ENCODE results near the gene WFDC1. TPM values are rescaled to one million over a fixed set of nuclear protein-coding genes. Genes with fewer than 3 reads are reported as not detected.

WFDC1 gene
- total and polyA plus RNA-seq, 2 donors (not counting 3 experiments of a cell fraction or from before 2014, with no cell fraction given): not detected

DNA sequence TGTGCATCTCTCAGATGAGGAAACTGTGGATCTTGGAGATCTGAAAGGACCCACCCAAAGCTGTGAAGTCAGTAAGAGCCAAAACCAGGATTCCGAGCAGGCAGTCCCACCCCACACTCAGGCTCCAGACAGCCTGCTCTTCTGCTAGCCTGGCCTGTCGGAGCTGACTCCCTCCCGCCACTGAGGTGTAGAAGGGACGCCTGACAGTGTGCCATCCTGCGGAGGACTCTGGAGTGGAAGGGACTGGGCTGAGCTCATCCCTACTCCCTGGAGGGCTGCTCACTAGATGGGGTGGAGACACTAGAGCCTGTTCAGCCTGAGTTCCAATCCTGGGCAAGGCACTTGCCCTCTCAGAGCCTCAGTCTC, 36.0 kb downstream of the WFDC1 start:
- no peak for DNase-seq (ENCODE audit: low read depth, low spot score)
- H3K9me1 ChIP-seq (replicated peaks; ENCODE audit: control insufficient read depth, extremely low read depth, insufficient read depth, low read length): no peaks in the 10 kb centered on the region
- no peak overlapping the region for H3K9ac ChIP-seq (replicated peaks; ENCODE audit: extremely low read depth, insufficient read depth, low read length)
- TF ChIP-seq MAX (IDR thresholded peaks at IDR 0.05; ENCODE audit: insufficient read depth, insufficient read length) (no peak), MYC (IDR thresholded peaks at IDR 0.05; ENCODE audit: low read depth, low read length) (no peak), JUN (IDR thresholded peaks at IDR 0.05; ENCODE audit: borderline replicate concordance, insufficient read depth, insufficient read length, low read depth) (no peak), EZH2 (IDR thresholded peaks at IDR 0.05; ENCODE audit: borderline replicate concordance, low read depth, low read length, severe bottlenecking) (no peak), POLR2AphosphoS5 (IDR thresholded peaks at IDR 0.05; ENCODE audit: insufficient read depth, low read depth, low read length) (no peak), POLR2A (IDR thresholded peaks at IDR 0.05; ENCODE audit: low read depth, low read length) (no peak), GATA2 (IDR thresholded peaks at IDR 0.05; ENCODE audit: insufficient read depth, insufficient read length, low read depth, low read length) (no peak), FOS (IDR thresholded peaks at IDR 0.05; ENCODE audit: borderline replicate concordance, insufficient read depth, low read length) (no peak)
- TF ChIP-seq, protein P1, sequence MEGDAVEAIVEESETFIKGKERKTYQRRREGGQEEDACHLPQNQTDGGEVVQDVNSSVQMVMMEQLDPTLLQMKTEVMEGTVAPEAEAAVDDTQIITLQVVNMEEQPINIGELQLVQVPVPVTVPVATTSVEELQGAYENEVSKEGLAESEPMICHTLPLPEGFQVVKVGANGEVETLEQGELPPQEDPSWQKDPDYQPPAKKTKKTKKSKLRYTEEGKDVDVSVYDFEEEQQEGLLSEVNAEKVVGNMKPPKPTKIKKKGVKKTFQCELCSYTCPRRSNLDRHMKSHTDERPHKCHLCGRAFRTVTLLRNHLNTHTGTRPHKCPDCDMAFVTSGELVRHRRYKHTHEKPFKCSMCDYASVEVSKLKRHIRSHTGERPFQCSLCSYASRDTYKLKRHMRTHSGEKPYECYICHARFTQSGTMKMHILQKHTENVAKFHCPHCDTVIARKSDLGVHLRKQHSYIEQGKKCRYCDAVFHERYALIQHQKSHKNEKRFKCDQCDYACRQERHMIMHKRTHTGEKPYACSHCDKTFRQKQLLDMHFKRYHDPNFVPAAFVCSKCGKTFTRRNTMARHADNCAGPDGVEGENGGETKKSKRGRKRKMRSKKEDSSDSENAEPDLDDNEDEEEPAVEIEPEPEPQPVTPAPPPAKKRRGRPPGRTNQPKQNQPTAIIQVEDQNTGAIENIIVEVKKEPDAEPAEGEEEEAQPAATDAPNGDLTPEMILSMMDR (IDR thresholded peaks at IDR 0.05; ENCODE audit: extremely low read depth in 1 of 2, insufficient read depth in 1 of 2, low read depth in 1 of 2, low read length in 2 of 2): no peak
- no peaks in the 10 kb centered on the region for H3K9me3 ChIP-seq (replicated peaks; ENCODE audit: control insufficient read depth, insufficient read depth, low read length)
- ChIA-PET POLR2A (no interaction called here), CTCF (no interaction called here)
- H4K20me1 ChIP-seq (replicated peaks; ENCODE audit: control insufficient read depth, extremely low read depth, insufficient read depth, low read length): no peaks in the 10 kb centered on the region
- dilution Hi-C loops (cut with MboI; ENCODE audit: extremely low pct_ligation_motif_present, low sequenced_read_pairs) (no loop called here), intact Hi-C loops (cut with micrococcal nuclease) (no loop called here)
- H3K79me2 ChIP-seq (ENCODE audit: control insufficient read depth, insufficient read depth, low read length): no peaks in the 10 kb centered on the region
- no peak overlapping the region for H3K4me2 ChIP-seq (ENCODE audit: insufficient read depth, low read length)
- no peak for FAIRE-seq
- H3K36me3 ChIP-seq (ENCODE audit: control insufficient read depth in 2 of 2, extremely low read depth in 1 of 2, insufficient read depth in 2 of 2, low read length in 2 of 2): no peaks in the 10 kb centered on the region
- H2AFZ ChIP-seq (ENCODE audit: low read depth, low read length): no peak overlapping the region
- BruUV-seq (replicated peaks): no TSS peak
- H3K4me3 ChIP-seq (replicated peaks in 1 of 3; ENCODE audit: insufficient read depth in 1 of 3, low read depth in 1 of 3, low read length in 3 of 3): no peak overlapping the region
- H3K27ac ChIP-seq (ENCODE audit: insufficient read depth, low read depth, low read length): no peak overlapping the region
- H3K27me3 ChIP-seq (ENCODE audit: control insufficient read depth in 2 of 2, insufficient read depth in 2 of 2, low read length in 2 of 2): no peaks in the 10 kb centered on the region
- no peaks in the 10 kb centered on the region for H3K4me1 ChIP-seq (ENCODE audit: control insufficient read depth, extremely low read depth, insufficient read depth, low read length)
